Measurements from ENCODE around the gene WSCD1. TPM values are rescaled to one million over a fixed set of nuclear protein-coding genes. Genes with fewer than 3 reads are reported as not detected.

The WSCD1 gene
- total RNA-seq, 1 experiment from 2014 or later: not detected

GRCh38 chr17:6134721-6135120, 64.5 kb downstream of the WSCD1 start:
- intact Hi-C loops (cut with micrococcal nuclease; ENCODE audit: unreplicated experiment): no loop called here

GRCh38 chr17:6135236-6135635, 65.1 kb downstream of the WSCD1 start:
- no peak for DNase-seq
- Mint-ChIP-seq H3K36me3 (ENCODE audit: insufficient read depth, unreplicated experiment) (no peaks in the 10 kb centered on the region), H3K4me3 (ENCODE audit: unreplicated experiment) (no peak overlapping the region), H3K4me1 (ENCODE audit: low read depth, unreplicated experiment) (no peaks in the 10 kb centered on the region), H3K9me3 (ENCODE audit: unreplicated experiment) (no peaks in the 10 kb centered on the region), H3K27me3 (ENCODE audit: insufficient read depth, unreplicated experiment) (peaks cover 13% of the 10 kb centered on the region), H3K27ac (ENCODE audit: unreplicated experiment) (no peak overlapping the region)
- no peak overlapping the region for H3K4me3 ChIP-seq (ENCODE audit: low read depth, low read length)
- no peaks in the 10 kb centered on the region for H3K9me3 ChIP-seq
- no TSS peak for BruUV-seq (replicated peaks)
- no peak for TF ChIP-seq CTCF (IDR thresholded peaks at IDR 0.05; ENCODE audit: insufficient read depth in 1 of 2, low read depth in 1 of 2, low read length in 1 of 2, severe bottlenecking in 1 of 2, unreplicated experiment in 1 of 2)
- intact Hi-C loops (cut with micrococcal nuclease; ENCODE audit: unreplicated experiment): no loop called here
- ChIA-PET CTCF (no interaction called here), POLR2A (no interaction called here)
- no peaks in the 10 kb centered on the region for H3K27me3 ChIP-seq (replicated peaks; ENCODE audit: control insufficient read depth, insufficient read depth, low read length)
- no peaks in the 10 kb centered on the region for H3K4me1 ChIP-seq
- no peaks in the 10 kb centered on the region for H3K36me3 ChIP-seq (ENCODE audit: control insufficient read depth, insufficient read depth, low read length)

More at GRCh38 chr17:6134721-6135120, 64.5 kb downstream of the WSCD1 start:
- Mint-ChIP-seq H3K4me3 (ENCODE audit: unreplicated experiment) (no peak overlapping the region), H3K27me3 (ENCODE audit: insufficient read depth, unreplicated experiment) (peaks cover 9% of the 10 kb centered on the region), H3K4me1 (ENCODE audit: low read depth, unreplicated experiment) (no peaks in the 10 kb centered on the region), H3K9me3 (ENCODE audit: unreplicated experiment) (no peaks in the 10 kb centered on the region), H3K27ac (ENCODE audit: unreplicated experiment) (no peak overlapping the region), H3K36me3 (ENCODE audit: insufficient read depth, unreplicated experiment) (no peaks in the 10 kb centered on the region)
- Histone ChIP-seq H3K9me3 (no peaks in the 10 kb centered on the region), H3K4me1 (no peaks in the 10 kb centered on the region), H3K27me3 (replicated peaks; ENCODE audit: control insufficient read depth, insufficient read depth, low read length) (no peaks in the 10 kb centered on the region), H3K36me3 (ENCODE audit: control insufficient read depth, insufficient read depth, low read length) (no peaks in the 10 kb centered on the region), H3K4me3 (ENCODE audit: low read depth, low read length) (no peak overlapping the region)
- DNase-seq: no peak
- ChIA-PET CTCF (no interaction called here), POLR2A (no interaction called here)
- no TSS peak for BruUV-seq (replicated peaks)
- no peak for TF ChIP-seq CTCF (IDR thresholded peaks at IDR 0.05; ENCODE audit: insufficient read depth in 1 of 2, low read depth in 1 of 2, low read length in 1 of 2, severe bottlenecking in 1 of 2, unreplicated experiment in 1 of 2)

- Mint-ChIP-seq H3K27me3 (ENCODE audit: insufficient read depth, unreplicated experiment) (peaks cover 13% of the 10 kb centered on the region), H3K9me3 (ENCODE audit: unreplicated experiment) (no peaks in the 10 kb centered on the region), H3K4me1 (ENCODE audit: low read depth, unreplicated experiment) (no peaks in the 10 kb centered on the region), H3K4me3 (ENCODE audit: unreplicated experiment) (no peak overlapping the region), H3K27ac (ENCODE audit: unreplicated experiment) (no peak overlapping the region), H3K36me3 (ENCODE audit: insufficient read depth, unreplicated experiment) (no peaks in the 10 kb centered on the region)
- Histone ChIP-seq H3K27me3 (replicated peaks; ENCODE audit: control insufficient read depth, insufficient read depth, low read length) (no peaks in the 10 kb centered on the region), H3K36me3 (ENCODE audit: control insufficient read depth, insufficient read depth, low read length) (no peaks in the 10 kb centered on the region), H3K4me1 (no peaks in the 10 kb centered on the region), H3K9me3 (no peaks in the 10 kb centered on the region), H3K4me3 (ENCODE audit: low read depth, low read length) (no peak overlapping the region)
- no peak for DNase-seq
- ChIA-PET CTCF (no interaction called here), POLR2A (no interaction called here)
- TF ChIP-seq CTCF (IDR thresholded peaks at IDR 0.05; ENCODE audit: insufficient read depth in 1 of 2, low read depth in 1 of 2, low read length in 1 of 2, severe bottlenecking in 1 of 2, unreplicated experiment in 1 of 2): no peak
- intact Hi-C loops (cut with micrococcal nuclease; ENCODE audit: unreplicated experiment): no loop called here
- BruUV-seq (replicated peaks): no TSS peak
Measured at GRCh38 chr17:6135996-6136395, 65.8 kb downstream of the WSCD1 start.
